Natural killer cell (primary cell): ENCODE measurements around the gene GPR89A. TPM values are rescaled to one million over a fixed set of nuclear protein-coding genes. Genes with fewer than 3 reads are reported as not detected.
"Not testable (repeated sequence)": the region's sequence is repeated elsewhere in the genome, so short reads cannot be mapped to it uniquely, and the experiment has no call there.

Source experiments
- ATAC-seq, 3 donors: fragments of 150-1000 bp in 2 of 3; fragments of 200-7000 bp in 1 of 3; cut with Tn5 transposase; 1 replicate in 1 of 3; 2 replicates in 2 of 3; pipeline ENCODE4 v1.10.0; 2021; ENCODE audit warnings: mild to moderate bottlenecking in 2 of 3, moderate library complexity in 2 of 3
- DNase-seq, 2 donors: peaks; one replicate each; pipeline versions ENCODE4 v3.0.0 to v3.0.0-alpha.2; 2013 to 2021; ENCODE audit warnings: mixed read lengths in 1 of 2
- H3K27ac ChIP-seq: one replicate; pipeline ENCODE4 v1.5.1; 2013; ENCODE audit warnings: mild to moderate bottlenecking, low read length
- H3K27me3 ChIP-seq: one replicate; pipeline ENCODE4 v1.6.1; 2013; ENCODE audit warnings: low read length; ENCODE audit not compliant: control insufficient read depth, insufficient read depth
- H3K36me3 ChIP-seq: one replicate; pipeline ENCODE4 v1.6.1; 2013; ENCODE audit warnings: low read length; ENCODE audit not compliant: control insufficient read depth, insufficient read depth
- H3K4me1 ChIP-seq: one replicate; pipeline ENCODE4 v1.6.1; 2013; ENCODE audit warnings: low read length; ENCODE audit not compliant: control insufficient read depth, insufficient read depth
- H3K4me3 ChIP-seq: one replicate; pipeline ENCODE4 v1.5.1; 2013; ENCODE audit warnings: low read length
- H3K9me3 ChIP-seq: one replicate; pipeline ENCODE4 v1.6.1; 2013; ENCODE audit warnings: low read length; ENCODE audit not compliant: control insufficient read depth, insufficient read depth
- H3K27ac Mint-ChIP-seq, 2 donors: one replicate each; pipeline ENCODE4 v1.8.0; 2022; ENCODE audit warnings: mild to moderate bottlenecking in 2 of 2, mixed read lengths in 2 of 2, moderate library complexity in 1 of 2
- H3K27me3 Mint-ChIP-seq, 2 donors: one replicate each; pipeline ENCODE4 v1.8.0; 2022; ENCODE audit warnings: low read depth in 2 of 2, mixed read lengths in 2 of 2
- H3K36me3 Mint-ChIP-seq: one replicate; pipeline ENCODE4 v1.8.0; 2022; ENCODE audit warnings: mixed read lengths
- H3K4me1 Mint-ChIP-seq, 2 donors: one replicate each; pipeline ENCODE4 v1.8.0; 2022; ENCODE audit warnings: mixed read lengths in 2 of 2
- H3K4me3 Mint-ChIP-seq: one replicate; pipeline ENCODE4 v1.8.0; 2022; ENCODE audit warnings: mild to moderate bottlenecking, moderate library complexity, mixed read lengths
- H3K9me3 Mint-ChIP-seq, 2 donors: one replicate each; pipeline ENCODE4 v1.8.0; 2022; ENCODE audit warnings: mixed read lengths in 2 of 2
- WGBS: methylation state at CpG from one replicate; pipeline ENCODE4 v1.1.7; 2013; ENCODE audit warnings: missing lambda C conversion rate; ENCODE audit not compliant: insufficient coverage; 5-methylcytosine and 5-hydroxymethylcytosine counted together
- intact Hi-C: fragments of 100-400 bp; cut with micrococcal nuclease; formaldehyde crosslinking; loops from one replicate; pipeline ENCODE4 v1.14.2; 2022
- total RNA-seq, 4 donors: library from RNA; stranded (reverse); fragments of 120-200 nt in 1 of 4; gene quantifications; one replicate each; pipeline versions ENCODE4 v1.2.3 to v1.2.4, GENCODE V29; 2013 to 2022
- TF ChIP-seq, protein P1 (sequence below): fragments of 200-600 bp; IDR thresholded peaks from one replicate; pipeline ENCODE4 v1.8.0; 2022; ENCODE audit warnings: antibody characterized with exemption

GPR89A gene
- total RNA-seq, 3 donors from 2014 or later (not counting 1 experiment from before 2014, with no cell fraction given) = 31.9 to 50.1 (median 37.2) TPM

DNA sequence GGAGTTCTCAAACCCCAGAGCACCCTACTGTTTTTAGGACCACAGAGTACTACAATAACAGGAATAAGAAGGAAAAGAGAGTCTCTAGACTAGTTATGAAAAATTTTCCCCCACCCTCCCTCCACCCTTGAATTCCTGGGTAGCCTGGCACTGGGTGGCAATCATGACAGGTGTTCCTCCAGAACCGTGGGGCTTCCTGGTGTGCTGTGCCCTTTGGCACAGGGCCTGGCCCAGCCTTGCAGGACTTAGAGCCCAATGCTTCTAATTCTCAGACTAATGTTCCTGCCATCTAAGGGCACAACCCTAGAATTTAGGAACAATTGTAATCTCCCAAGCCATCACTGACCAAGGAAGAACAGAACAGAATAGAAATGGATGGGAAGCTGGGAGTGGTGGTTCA, 110.0 kb downstream of the GPR89A start:
- no peaks in the 10 kb centered on the region for H3K36me3 ChIP-seq
- no peak overlapping the region for H3K4me3 ChIP-seq
- peaks cover 65 to 79% of the 10 kb centered on the region in 2 donors for H3K4me1 Mint-ChIP-seq
- H3K36me3 Mint-ChIP-seq = no peaks in the 10 kb centered on the region
- DNase-seq (no peak), ATAC-seq (no peak)
- H3K9me3 Mint-ChIP-seq = no peaks in the 10 kb centered on the region
- H3K4me3 Mint-ChIP-seq = peak overlapping the region; percentile 72
- H3K27ac Mint-ChIP-seq = peak overlapping the region; percentile 77 to 83
- whole genome bisulfite sequencing = 84% methylated on average over 1 of the region's 1 CpG
- no peaks in the 10 kb centered on the region for H3K9me3 ChIP-seq
- no peaks in the 10 kb centered on the region for H3K27me3 ChIP-seq
- H3K27ac ChIP-seq = no peak overlapping the region
- TF ChIP-seq, protein P1, sequence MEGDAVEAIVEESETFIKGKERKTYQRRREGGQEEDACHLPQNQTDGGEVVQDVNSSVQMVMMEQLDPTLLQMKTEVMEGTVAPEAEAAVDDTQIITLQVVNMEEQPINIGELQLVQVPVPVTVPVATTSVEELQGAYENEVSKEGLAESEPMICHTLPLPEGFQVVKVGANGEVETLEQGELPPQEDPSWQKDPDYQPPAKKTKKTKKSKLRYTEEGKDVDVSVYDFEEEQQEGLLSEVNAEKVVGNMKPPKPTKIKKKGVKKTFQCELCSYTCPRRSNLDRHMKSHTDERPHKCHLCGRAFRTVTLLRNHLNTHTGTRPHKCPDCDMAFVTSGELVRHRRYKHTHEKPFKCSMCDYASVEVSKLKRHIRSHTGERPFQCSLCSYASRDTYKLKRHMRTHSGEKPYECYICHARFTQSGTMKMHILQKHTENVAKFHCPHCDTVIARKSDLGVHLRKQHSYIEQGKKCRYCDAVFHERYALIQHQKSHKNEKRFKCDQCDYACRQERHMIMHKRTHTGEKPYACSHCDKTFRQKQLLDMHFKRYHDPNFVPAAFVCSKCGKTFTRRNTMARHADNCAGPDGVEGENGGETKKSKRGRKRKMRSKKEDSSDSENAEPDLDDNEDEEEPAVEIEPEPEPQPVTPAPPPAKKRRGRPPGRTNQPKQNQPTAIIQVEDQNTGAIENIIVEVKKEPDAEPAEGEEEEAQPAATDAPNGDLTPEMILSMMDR = no peak
- peaks cover 64% of the 10 kb centered on the region for H3K4me1 ChIP-seq
- intact Hi-C loops = no loop called here
- H3K27me3 Mint-ChIP-seq = no peaks in the 10 kb centered on the region

DNA sequence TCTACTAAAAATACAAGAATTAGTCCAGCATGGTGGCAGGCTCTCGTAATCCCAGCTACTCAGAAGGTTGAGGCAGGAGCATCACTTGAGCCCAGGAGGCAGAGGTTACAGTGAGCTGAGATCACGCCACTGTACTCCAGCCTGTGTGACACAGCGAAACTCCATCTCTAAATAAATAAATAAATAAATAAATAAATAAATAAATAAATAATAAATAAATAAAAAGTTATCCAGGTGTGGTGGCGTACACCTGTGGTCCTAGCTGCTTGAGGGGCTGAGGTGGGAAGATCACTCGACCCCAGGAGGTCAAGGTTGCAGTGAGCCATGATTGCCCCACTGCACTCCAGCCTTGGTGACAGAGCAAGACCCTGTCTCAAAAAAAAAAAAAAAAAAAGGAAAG, 110.7 kb downstream of the GPR89A start:
- peak overlapping the region; percentile 47 for H3K4me3 Mint-ChIP-seq
- H3K27ac Mint-ChIP-seq = peak overlapping the region; percentile 84 to 92
- intact Hi-C loops = not testable (repeated sequence)

GRCh38 chr1:145719230-145720079, 111.7 kb downstream of the GPR89A start, which contains the start of gene CD160:
Gene CD160 (plus strand): TSS chr1:145719499. CDS start chr1:145728328, 8,829 bp downstream.
- H3K36me3 Mint-ChIP-seq = no peaks in the 10 kb centered on the region
- H3K4me3 Mint-ChIP-seq = peak within 1 kb of the TSS; percentile 95
- WGBS = 40% methylated on average over 11 of the region's 12 CpGs
- H3K27me3 ChIP-seq = no peaks in the 10 kb centered on the region
- H3K27ac ChIP-seq = peak within 1 kb of the TSS; percentile 81
- ATAC-seq = peak; percentile 69 to 75 (median 70)
- H3K27me3 Mint-ChIP-seq = no peaks in the 10 kb centered on the region
- no peaks in the 10 kb centered on the region for H3K36me3 ChIP-seq
- H3K4me1 ChIP-seq = peaks cover 63% of the 10 kb centered on the region
- DNase-seq = peak; percentile 28 to 53
- TF ChIP-seq, protein P1 = no peak
- peak within 1 kb of the TSS; percentile 73 for H3K4me3 ChIP-seq
- H3K27ac Mint-ChIP-seq = peak within 1 kb of the TSS; percentile 84 to 92
- H3K4me1 Mint-ChIP-seq = peaks cover 67 to 78% of the 10 kb centered on the region in 2 donors
- no peaks in the 10 kb centered on the region for H3K9me3 Mint-ChIP-seq
- no peaks in the 10 kb centered on the region for H3K9me3 ChIP-seq
- intact Hi-C loops = loop anchor here (1.0 to 5.0 kb wide), 2 partner anchors 29 to 127 kb away; no protein-coding TSS in a partner anchor

More for the DNA sequence above, 110.7 kb downstream of the GPR89A start:
- H3K36me3 Mint-ChIP-seq, H3K36me3 ChIP-seq, H3K27me3 Mint-ChIP-seq, H3K9me3 ChIP-seq, DNase-seq, ATAC-seq, H3K4me3 ChIP-seq, H3K27me3 ChIP-seq, H3K27ac ChIP-seq, H3K9me3 Mint-ChIP-seq: not testable (repeated sequence)
- WGBS = 93% methylated on average over 3 of the region's 5 CpGs
- peaks cover 68 to 82% of the 10 kb centered on the region in 2 donors for H3K4me1 Mint-ChIP-seq
- peaks cover 64% of the 10 kb centered on the region for H3K4me1 ChIP-seq

Other genes starting within 250 kb of the GPR89A start
- gene NBPF20, start 182.4 kb upstream of the GPR89A start, total RNA-seq = 1 to 10 TPM; 2.1 to 3.0 (median 2.4) TPM
- 1 to 10 TPM in 2 of 3 donors, under 1 TPM in 1; 0.96 to 2.9 (median 1.4) TPM for gene PDZK1, start 99.4 kb downstream of the GPR89A start, total RNA-seq
- 100 to 1,000 TPM in 1 of 3 donors, 10 to 100 TPM in 2; 77.7 to 150 (median 83.4) TPM for gene CD160, start 111.5 kb downstream of the GPR89A start, total RNA-seq
- 10 to 100 TPM; 26.7 to 31.8 (median 30.8) TPM for gene RNF115, start 216.1 kb downstream of the GPR89A start, total RNA-seq
- gene POLR3C, start 216.2 kb downstream of the GPR89A start, total RNA-seq = 10 to 100 TPM; 26.4 to 37.2 (median 27.5) TPM
- 1 to 10 TPM; 3.3 to 4.9 (median 3.4) TPM for gene NUDT17, start 237.6 kb downstream of the GPR89A start, total RNA-seq